Left renal cortex interstitium (tissue), 4 donors: ENCODE data around the gene NR2F6. TPM values are rescaled to one million over a fixed set of nuclear protein-coding genes. Genes with fewer than 3 reads are reported as not detected.
"Not testable (repeated sequence)": the region's sequence is repeated elsewhere in the genome, so short reads cannot be mapped to it uniquely, and the experiment has no call there.

Experiments
- DNase-seq, 4 donors: peaks; one replicate each; pipeline ENCODE4 v3.0.0-alpha.2; 2013; ENCODE audit warnings: low read depth in 4 of 4, low spot score in 2 of 4, missing footprints in 1 of 4
- polyA plus RNA-seq, 4 donors: library from polyadenylated mRNA; unstranded; fragments of 120-200 nt; gene quantifications; one replicate each; pipeline ENCODE4 v1.2.1, GENCODE V29; 2013; ENCODE audit not compliant: insufficient read length in 4 of 4

Gene NR2F6
- polyA plus RNA-seq, 4 donors: 35.1 to 64.1 (median 48.9) TPM

DNA sequence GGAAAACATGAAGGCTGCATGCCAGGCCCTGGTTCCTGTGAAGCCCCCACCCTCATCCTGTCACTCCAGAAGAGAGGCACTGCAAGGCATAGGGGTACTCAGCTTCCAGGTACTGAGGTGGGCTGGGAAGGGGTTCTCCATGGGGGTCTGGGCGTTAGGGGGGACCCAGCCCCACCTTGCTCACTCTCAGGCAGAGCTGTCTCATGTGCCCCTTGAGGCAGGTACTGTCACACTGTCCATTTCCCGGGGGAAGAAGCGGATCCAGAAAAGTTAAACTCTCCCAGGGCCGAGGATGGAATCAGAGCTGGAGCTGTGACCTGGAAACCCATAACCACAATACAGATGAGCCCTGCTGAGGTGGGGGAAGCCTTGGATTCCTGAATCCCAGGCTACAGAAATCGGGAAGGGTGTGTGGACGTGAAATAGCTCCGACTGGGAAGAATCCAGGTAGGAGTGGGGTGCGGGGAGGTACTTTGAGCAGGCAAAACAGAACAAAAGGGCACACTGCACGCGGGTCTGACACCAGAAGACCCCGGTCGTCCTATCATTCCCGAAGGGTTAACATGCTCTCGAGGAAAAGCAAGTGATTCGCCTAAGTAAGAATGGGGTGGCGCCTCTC is 31.1 kb downstream of the NR2F6 start:
- no peak for DNase-seq

DNA sequence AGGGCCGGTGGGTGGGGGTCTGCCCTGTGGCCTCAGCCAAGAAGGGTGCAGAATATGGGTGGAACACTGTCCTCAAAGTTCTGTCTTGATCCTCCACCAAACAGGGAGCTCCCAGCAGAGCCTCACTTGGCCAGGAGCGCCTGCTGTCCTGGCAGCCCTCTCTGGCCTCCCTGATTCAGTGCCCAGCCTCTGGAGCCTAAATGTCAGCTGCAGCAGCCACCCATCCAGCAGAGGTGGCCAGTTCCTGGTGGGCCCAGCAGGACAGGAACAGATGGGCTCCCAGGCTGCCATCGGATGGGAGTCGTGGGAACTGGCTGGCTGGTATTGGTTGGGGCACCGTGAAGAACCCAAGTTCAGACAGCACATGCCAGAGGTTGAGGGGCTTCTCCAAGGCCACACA is 32.4 kb downstream of the NR2F6 start:
- no peak for DNase-seq

DNA sequence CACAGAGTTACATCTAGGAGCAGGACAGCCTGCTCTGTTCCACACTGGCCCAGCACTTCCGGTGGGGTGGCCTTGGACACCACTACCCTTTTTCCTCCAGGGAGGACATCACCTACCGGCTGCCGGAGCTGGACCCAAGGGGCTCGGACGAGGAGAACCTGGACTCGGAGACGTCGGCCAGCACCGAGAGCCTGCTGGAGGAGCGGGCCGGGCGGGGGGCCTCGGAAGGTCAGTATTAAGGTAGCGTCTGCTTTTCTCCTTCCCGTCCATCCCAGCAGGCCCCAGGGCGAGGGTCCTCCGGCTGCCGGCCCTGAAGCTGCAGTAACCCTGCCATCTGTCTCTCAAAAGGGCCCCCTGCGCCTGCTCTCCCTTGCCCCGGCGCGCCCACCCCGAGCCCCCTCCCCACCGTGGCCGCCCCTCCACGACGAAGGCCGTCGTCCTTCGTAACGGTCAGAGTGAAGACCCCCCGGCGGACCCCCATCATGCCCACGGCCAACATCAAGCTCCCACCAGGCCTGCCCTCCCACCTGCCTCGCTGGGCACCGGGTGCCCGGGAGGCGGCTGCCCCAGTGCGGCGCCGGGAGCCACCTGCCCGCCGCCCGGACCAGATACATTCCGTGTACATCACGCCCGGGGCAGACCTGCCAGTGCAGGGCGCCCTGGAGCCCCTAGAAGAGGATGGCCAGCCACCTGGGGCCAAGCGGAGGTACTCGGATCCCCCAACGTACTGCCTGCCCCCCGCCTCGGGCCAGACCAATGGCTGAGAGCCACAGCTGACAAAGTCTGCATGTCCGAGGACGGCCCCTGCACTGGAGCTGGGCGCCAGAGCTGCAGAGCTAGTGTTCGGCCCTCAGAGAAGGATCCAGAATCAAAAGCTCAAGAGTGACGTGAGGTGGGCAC is 33.9 kb downstream of the NR2F6 start:
- DNase-seq: no peak

DNA sequence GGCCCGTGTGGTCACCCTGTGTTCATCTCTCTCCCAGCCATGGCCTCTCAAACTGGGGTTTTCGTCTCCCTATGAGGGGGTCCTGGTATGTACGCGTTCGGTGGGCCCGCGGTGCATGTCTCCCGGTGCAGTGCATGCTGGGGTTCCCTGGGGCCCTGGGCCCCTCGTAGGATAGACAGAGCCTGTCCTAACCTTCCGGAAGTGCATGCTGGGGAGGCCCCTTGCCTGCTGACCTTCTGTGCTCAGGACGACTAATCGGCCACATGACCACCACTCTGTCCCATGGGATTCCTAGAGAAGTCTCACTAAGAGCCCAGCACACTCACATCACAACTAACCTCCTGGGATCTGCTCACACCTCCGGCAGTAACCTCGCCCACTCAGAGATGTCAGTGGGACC is 35.4 kb downstream of the NR2F6 start:
- DNase-seq: no peak

DNA sequence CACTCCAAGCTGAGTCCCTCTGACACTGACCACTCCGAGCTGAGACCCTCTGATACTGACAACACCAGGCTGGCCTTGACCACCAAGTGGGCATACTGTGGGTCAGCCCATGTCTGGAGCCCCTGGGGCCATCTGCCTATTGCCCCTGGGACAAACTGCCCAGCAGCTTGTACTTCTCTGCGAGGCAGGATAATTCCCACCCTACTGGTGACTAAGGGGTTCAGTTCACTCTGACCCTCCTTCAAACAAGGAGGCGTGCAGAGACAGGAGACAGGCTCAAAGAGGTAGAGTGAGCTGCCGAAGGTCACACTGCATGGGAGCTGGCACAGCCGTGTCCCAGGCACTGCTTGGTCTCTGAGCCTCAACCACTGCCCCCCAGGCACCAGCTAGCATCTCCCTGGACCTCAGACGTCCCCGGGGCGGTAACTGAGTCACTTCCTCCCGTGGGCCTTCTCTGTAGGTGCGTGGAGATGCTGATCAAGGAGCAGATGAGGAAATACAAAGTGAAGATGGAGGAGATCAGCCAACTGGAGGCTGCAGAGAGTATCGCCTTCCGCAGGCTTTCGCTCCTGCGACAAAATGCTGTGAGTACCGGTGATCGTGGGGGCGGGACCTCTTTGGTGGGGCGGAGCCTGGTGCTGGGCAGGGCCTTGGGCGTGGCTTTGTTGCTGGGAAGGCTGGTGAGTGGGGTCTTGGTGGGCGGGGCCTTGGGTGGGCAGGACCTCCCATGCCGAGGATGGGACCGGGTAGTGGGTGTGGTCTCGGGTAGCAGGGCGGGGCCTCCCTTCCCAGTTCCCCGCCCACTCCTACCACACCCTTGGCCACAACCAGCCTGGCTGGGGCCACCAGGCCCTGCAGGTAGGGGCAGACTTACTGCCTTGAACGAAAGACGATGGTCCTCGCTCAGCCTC is 36.3 kb downstream of the NR2F6 start:
- DNase-seq: no peak

DNA sequence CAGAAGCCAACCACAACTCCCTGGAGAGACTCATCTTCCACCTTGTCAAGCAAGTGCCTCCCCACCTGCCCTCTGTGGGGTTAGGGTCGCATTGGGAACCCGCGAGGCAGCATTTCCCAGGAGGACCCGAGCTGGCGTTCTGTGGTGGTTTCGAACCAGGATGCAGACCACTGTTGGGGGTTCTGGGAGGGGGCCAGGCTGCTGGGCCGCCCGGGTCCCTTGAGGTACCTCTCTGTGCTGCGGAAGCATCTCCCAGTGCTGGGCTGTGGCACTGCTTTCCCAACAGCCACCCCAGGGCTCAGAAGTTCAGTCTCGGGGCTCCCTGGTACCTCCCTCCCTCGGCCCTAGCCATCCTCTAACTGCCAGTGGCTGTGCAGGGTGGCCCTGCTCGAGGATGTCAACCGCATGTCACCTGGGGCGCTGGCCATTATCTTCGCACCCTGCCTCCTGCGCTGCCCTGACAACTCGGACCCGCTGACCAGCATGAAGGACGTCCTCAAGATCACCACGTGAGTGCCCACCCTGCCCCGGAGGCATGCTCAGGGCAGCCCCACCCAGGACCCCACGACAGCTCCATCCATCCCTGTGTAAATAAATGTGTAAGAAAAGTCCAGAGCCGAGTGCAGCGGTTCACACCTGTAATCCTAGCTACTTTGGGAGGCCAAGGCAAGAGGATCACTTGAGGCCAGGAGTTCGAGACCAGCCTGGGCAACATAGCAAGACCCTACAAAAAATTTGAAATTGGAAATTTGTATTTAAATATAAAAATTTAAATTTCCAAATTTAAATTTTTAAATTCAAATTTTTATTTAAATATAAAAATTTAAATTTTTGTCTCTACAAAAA is 38.8 kb downstream of the NR2F6 start:
- DNase-seq: no peak

DNA sequence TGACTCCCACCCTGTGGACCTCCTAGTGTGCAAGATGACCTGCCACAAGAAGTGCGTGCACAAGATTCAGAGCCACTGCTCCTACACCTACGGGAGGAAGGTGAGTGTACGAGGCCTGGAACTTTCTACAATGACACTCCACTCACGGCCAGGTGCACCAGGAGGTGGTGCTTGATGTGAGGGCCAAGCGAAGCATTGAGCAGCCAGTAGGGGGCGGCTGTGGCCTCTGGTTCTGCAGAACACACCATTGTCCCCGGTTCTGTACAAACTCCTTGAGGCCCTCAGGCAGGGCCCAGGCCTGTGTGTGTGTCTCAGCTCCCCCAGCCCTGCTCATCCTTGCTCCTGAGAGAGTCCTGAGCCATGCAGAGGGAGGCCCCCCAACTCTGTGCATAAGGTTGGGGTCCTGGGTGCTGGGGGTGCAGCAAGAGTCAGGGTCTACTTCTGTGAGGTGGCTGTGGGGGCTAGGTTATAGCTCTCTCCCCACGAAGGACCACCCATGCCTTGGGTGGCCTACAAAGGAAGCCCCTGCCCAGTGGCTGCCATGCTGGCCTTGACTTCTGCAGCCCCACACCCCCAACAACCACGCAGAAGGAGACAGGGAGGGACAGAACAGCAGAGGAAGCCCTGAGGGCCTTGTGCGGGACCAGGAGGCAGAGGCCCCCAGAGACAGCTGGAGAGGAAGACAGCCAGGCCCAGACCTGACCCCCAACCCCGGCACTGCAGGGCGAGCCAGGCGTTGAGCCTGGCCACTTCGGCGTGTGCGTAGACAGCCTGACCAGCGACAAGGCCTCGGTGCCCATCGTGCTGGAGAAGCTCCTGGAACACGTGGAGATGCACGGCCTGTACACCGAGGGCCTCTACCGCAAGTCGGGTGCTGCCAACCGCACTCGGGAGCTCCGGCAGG is 40.2 kb downstream of the NR2F6 start:
- no peak for DNase-seq

DNA sequence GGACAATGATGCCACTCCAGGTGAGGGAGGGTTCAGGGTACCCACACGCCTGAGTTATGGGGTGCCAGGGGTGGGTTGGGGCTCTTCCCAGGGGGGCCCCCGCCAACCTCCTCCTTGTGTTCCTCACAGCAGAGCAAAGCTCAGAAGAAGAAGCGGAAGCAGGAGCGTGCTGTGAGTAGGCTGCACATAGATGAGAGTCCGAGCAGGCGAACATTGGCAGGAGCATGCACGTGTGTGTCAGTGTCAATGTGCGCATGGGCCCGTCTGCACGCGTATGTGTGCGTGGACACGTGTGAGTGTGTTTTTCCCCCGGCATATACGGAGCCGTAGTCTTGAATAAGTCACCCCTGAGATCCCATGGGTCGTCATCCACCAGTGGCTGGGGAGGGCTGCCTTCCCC is 43.0 kb downstream of the NR2F6 start:
- DNase-seq: no peak

DNA sequence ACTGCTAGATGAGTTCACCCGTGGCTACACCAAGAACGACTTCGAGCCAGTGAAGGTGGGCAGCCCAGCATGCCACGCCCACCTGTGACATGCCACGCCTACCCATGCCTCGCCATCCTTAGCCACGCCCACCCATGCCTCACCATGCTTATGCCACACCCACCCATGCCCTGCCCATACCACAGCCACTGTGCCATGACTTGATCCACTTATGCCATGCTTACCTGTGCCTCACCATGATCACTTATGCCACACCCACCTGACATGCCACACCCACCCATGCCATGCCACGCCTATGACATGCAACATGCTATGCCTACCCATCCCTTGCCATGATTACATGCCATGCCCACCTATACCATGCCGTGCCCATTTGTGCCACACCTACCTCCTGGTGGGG is 43.5 kb downstream of the NR2F6 start:
- DNase-seq: no peak

DNA sequence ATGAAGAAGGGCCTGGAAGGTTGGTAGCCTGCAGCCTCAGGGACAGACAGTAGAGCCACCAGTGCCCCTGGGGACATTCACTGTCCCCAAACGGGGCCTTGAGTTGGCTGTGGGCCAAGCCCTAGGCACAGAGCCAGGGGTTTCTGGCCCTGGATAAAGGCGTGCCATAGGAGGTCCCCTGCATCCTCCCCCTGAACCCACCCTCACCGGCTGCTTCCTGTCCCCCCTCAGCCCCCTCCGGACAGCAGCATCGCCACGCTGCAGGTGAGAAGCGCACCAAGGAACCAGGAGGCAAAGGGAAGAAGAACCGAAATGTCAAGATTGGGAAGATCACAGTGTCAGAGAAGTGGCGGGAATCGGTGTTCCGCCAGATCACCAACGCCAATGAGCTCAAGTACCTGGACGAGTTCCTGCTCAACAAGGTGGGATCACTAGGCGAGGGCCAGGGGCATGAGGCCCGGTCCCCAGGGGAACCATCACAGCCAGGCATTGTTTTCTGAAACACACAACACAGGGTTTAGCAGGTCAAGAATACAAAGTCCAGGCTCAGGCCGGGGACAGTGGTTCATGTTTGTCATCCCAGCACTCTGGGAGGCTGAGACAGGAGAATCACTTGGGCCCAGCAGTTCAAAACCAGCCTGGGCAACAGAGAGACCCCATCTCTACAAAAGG is 45.2 kb downstream of the NR2F6 start:
- DNase-seq: no peak

DNA sequence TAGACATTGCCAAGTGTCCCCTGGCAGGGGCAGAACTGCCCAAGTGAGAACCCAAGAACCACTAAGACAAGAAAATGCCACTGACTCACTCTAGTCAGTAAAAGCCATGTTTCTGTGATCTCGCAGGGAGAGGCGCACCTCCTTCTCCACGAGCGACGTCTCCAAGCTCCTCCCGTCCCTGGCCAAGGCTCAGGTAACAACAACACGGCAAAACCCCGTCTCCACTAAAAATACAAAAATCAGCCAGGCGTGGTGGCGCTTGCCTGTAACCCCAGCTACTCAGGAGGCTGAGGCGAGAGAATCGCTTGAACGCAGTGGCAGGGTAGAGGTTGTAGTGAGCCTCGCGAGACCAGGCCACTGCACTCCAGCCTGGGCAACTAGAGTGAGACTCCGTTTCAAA is 48.1 kb downstream of the NR2F6 start:
- DNase-seq: no peak

DNA sequence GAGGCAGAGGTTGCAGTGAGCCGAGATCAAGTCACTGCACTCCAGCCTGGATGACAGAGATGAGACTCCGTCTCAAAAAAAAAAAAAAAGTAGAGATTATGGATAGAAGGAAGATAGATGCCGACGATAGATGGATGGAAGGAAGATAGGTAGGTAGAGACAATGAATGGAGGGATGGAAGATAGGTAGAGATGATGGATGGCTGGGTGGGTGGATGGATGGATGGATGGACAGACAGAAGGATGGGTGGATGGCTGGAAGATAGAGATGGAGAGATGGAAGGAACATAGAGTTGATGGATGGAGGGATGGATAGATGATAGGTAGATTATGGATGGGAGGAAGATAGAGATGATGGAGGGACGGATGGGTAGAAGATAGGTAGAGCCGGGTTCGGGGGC is 49.1 kb downstream of the NR2F6 start:
- DNase-seq: no peak

DNA sequence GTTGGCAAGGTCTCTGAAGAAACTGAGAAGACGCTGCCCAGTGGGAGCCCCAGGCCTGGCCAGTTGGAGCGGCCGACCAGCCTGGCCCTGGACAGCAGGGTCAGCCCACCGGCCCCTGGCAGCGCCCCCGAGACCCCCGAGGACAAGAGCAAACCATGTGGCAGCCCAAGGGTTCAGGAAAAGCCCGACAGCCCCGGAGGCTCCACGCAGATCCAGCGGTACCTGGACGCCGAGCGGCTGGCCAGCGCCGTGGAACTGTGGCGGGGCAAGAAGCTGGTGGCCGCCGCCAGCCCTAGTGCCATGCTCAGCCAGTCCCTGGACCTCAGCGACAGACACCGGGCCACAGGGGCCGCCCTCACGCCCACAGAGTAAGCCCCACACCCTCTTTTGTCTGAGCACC is 50.6 kb downstream of the NR2F6 start:
- no peak for DNase-seq

DNA sequence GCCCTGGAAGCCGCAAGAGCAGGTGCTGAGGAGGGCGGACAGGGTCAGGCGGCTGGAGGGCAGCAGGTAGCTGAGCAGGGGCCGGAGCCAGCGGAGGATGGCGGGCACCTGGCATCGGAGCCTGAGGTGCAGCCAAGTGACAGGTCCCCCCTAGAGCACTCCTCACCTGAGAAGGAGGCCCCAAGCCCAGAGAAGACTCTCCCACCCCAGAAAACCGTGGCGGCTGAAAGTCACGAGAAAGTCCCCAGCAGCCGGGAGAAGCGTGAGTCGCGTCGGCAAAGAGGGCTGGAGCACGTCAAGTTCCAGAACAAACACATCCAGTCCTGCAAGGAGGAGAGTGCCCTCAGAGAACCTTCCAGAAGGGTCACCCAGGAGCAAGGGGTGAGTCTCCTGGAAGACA is 51.1 kb downstream of the NR2F6 start:
- no peak for DNase-seq

DNA sequence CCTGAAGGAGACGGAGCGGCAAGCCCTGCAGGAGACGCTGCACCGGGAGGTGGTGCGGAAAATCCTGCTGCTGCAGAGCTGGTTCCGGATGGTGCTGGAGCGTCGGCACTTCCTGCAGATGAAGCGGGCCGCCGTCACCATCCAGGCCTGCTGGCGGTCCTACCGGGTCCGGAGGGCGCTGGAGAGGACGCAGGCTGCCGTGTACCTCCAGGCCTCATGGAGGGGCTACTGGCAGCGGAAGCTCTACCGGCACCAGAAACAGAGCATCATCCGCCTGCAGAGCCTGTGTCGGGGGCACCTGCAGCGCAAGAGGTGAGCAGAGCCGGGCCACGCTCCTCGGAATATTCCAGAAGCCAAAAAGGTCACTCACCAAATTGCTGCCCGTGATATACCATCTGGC is 53.0 kb downstream of the NR2F6 start:
- DNase-seq: no peak

DNA sequence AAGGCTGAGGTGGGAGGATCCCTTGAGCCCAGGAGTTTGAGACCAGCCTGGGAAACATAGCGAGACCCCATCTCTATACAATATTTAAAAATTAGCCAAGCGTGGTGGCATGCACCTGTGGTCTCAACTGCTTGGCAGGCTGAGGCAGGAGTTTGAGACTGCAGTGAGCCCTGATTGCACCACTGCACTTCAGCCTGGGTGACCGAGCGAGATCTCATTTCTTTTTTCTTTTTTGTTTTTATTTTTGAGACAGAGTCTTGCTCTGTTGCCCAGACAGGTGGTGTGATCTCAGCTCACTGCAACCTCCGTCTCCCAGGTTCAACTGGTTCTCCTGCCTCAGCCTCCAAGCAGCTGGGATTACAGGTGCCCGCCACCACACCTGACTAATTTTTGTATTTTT is 54.0 kb downstream of the NR2F6 start:
- not testable (repeated sequence) for DNase-seq

DNA sequence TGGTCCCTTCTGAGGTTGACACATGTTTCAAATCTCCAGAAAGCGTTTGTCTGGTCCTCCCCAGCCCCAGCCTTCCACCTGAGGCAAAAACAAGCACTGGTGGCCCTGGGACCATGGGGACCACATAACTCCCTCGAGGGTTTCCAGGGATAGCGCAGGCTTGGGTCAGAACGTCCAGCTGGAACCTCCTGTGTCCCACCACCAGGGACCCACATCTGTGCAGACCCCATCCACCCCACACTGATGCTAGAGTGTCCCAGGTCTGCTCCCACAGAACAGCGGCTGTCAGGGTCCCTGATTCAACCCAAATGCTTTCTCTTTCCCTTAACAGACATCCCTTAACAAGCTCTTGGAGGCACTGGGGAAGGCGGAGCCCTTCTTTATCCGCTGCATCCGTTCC is 60.1 kb downstream of the NR2F6 start:
- no peak for DNase-seq

DNA sequence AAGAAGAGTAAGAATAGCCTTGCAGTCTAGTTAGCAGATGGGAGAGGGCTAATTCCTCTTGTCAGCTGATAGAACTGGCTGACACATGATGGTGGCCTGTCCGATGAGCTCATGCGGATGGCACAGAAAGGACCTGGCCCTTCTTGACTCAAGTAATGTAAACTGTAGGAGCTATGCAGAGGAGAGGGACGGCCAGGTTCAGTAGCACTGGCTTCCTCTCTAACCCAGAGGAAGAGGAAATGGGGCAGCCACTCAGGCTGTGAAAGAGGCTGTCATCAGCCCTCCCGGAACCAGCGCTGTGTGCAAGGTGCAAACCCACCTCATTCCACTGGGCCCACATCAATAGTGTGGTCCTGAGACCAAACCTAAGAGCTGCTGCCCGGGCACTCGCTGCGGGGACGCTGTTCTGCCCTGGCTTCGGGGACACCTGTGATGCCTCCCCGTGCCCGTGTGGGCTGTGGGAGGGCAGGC is 61.3 kb downstream of the NR2F6 start:
- no peak for DNase-seq

DNA sequence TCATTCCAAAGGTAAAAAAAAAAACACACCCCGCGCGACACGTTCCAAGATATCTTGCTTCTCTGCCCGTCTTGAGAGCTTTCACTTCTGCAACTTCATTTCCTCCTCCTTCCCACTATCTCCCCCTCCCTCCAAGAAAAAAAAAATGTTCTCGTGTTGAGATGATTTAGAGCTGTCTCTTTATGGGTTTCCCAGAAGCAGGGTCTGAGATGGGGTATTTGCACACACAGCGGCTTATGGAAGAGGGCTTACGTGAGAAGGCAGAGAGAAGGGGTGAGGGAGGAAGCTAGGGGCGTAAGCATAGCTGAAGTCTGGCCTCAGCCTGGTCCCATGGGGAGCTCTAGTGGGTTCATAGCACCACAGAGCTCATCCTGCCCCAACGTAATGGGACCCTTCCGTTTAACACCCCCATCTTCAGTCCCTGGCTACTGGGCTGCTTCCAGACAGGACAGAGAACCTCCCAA is 61.8 kb downstream of the NR2F6 start:
- no peak for DNase-seq
